Small intestine (tissue), 7 donors: ENCODE results near the gene PARP14. TPM values are rescaled to one million over a fixed set of nuclear protein-coding genes. Genes with fewer than 3 reads are reported as not detected.
"Not testable (repeated sequence)": the region's sequence is repeated elsewhere in the genome, so short reads cannot be mapped to it uniquely, and the experiment has no call there.

Experiments used
- DNase-seq, 2 donors: peaks; one replicate each; pipeline versions ENCODE4 v3.0.0 to v3.0.0-alpha.2; 2013
- FAIRE-seq: peaks from 2 replicates; lab custom pipeline; 2012; peaks lifted over from hg19 to GRCh38; lab: Jason Lieb, UNC
- H3K27ac ChIP-seq, 3 donors: one replicate each; pipeline ENCODE4 v1.5.1; 2013; ENCODE audit warnings: low read length in 2 of 3, mild to moderate bottlenecking in 2 of 3, control low read depth in 1 of 3, inconsistent platforms in 1 of 3, low read depth in 1 of 3, moderate library complexity in 1 of 3
- H3K27me3 ChIP-seq, 3 donors: one replicate each; pipeline ENCODE4 v1.6.1; 2013; ENCODE audit warnings: low read length in 3 of 3, inconsistent platforms in 1 of 3; ENCODE audit not compliant: control insufficient read depth in 3 of 3, insufficient read depth in 3 of 3
- H3K36me3 ChIP-seq, 3 donors: one replicate each; pipeline ENCODE4 v1.6.1; 2013; ENCODE audit warnings: low read length in 3 of 3, inconsistent platforms in 1 of 3, low read depth in 1 of 3, mild to moderate bottlenecking in 1 of 3, moderate library complexity in 1 of 3; ENCODE audit not compliant: control insufficient read depth in 3 of 3, insufficient read depth in 2 of 3
- H3K4me1 ChIP-seq, 3 donors: one replicate each; pipeline ENCODE4 v1.6.1; 2013; ENCODE audit warnings: low read length in 2 of 3, inconsistent platforms in 1 of 3, low read depth in 1 of 3, mild to moderate bottlenecking in 1 of 3, moderate library complexity in 1 of 3; ENCODE audit not compliant: control insufficient read depth in 3 of 3, insufficient read depth in 2 of 3
- H3K4me3 ChIP-seq, 3 donors: one replicate each; pipeline ENCODE4 v1.5.1; 2013; ENCODE audit warnings: low read length in 3 of 3, control low read depth in 1 of 3, inconsistent platforms in 1 of 3, low read depth in 1 of 3, mild to moderate bottlenecking in 1 of 3, moderate library complexity in 1 of 3
- H3K9me3 ChIP-seq, 2 donors: one replicate each; pipeline ENCODE4 v1.6.1; 2013; ENCODE audit warnings: low read depth in 1 of 2, low read length in 1 of 2; ENCODE audit not compliant: control insufficient read depth in 2 of 2, insufficient read depth in 1 of 2
- WGBS, 3 donors: extraction: QIAGEN DNeasy Blood & Tissue Kit; methylation state at CpG; one replicate each; pipeline ENCODE4 v1.1.7; 2013; 5-methylcytosine and 5-hydroxymethylcytosine counted together
- polyA plus RNA-seq, 4 donors: library from polyadenylated mRNA; stranded (reverse) in 3 of 4; unstranded in 1 of 4; fragments of 200-250 nt in 3 of 4; fragments of 120-200 nt in 1 of 4; gene quantifications; one replicate each; pipeline versions ENCODE4 v1.2.1 to v1.2.3, GENCODE V29; 2013
- donor health status: healthy with polysubstance abuse.
- donor health status: control.
- donor health status: control.
- donor health status: Bipolar disorder and iron deficiency.
- donor health status: healthy.

Gene PARP14
- polyA plus RNA-seq, 4 donors: 15.9 to 27.3 (median 17.5) TPM

DNA sequence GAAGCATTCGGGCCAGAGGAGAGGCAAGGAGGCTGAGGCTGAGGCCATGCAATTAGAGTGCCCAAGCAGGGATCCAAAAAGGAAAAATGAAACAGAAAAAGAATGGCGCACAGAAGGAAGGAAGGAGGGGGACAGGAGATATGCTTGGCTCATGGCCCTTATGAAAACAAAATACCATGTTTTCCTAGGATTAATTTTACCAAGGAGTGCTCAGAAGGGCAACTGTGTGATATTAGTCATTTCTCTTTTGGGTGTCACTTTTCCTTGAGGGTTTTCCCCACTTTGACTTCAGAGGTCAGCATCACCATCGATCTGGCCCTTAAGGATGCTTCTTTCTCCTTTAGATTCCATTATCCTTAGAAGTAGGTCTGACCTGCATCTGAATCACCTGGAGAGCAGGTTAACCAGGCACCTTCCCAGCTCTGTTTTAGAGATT, 1.4 kb downstream of the PARP14 start:
- WGBS, 3 donors: 39 to 43% (median 40%) methylated on average over 3 of the region's 3 CpGs
- peaks cover 6 to 13% (median 8%) of the 10 kb centered on the region in 3 donors for H3K4me1 ChIP-seq
- FAIRE-seq: no peak
- DNase-seq: no peak
- no peaks in the 10 kb centered on the region for H3K27me3 ChIP-seq
- peak overlapping the region; percentile 28 to 99 (median 93) for H3K27ac ChIP-seq
- no peaks in the 10 kb centered on the region for H3K9me3 ChIP-seq
- peak overlapping the region; percentile 67 to 100 (median 98) for H3K4me3 ChIP-seq
- H3K36me3 ChIP-seq: peaks cover 0 to 11% (median 2%) of the 10 kb centered on the region in 3 donors

DNA sequence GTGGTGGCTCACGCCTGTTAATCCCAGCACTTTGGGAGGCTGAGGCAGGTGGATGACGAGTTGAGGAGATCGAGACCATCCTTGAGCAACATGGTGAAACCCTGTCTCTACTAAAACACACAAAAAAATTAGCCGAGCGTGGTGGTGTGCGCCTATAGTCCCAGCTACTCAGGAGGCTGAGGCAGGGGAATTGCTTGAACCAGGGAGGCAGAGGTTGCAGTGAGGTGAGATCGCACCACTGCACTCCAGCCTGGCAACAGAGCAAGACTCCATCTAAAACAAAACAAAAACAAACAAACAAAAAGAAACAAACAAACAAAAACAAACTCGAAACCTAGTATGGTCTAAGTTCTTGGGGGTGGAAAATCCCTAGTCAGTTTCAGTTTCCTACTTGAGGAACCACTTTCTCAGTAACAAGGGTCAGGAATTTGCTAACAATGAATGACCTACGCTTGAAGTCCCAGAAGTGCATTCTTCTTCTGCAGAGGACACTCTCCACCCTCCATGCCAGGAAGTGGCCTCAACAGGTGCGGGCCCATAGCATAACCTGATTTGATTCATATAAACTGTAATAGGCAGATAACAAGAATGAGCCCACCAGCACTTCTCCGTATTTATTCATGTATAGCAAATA, 2.3 kb downstream of the PARP14 start:
- FAIRE-seq, H3K9me3 ChIP-seq, H3K27me3 ChIP-seq, H3K4me3 ChIP-seq: not testable (repeated sequence)
- H3K27ac ChIP-seq: peak overlapping the region in 2 of 3 donors; percentile 51 to 64
- WGBS, 3 donors: 66 to 71% (median 68%) methylated on average over 11 of the region's 11 CpGs
- H3K4me1 ChIP-seq: peaks cover 6 to 13% (median 8%) of the 10 kb centered on the region in 3 donors
- peaks cover 2 to 17% (median 7%) of the 10 kb centered on the region in 3 donors for H3K36me3 ChIP-seq
- peak; percentile 37 to 60 for DNase-seq

DNA sequence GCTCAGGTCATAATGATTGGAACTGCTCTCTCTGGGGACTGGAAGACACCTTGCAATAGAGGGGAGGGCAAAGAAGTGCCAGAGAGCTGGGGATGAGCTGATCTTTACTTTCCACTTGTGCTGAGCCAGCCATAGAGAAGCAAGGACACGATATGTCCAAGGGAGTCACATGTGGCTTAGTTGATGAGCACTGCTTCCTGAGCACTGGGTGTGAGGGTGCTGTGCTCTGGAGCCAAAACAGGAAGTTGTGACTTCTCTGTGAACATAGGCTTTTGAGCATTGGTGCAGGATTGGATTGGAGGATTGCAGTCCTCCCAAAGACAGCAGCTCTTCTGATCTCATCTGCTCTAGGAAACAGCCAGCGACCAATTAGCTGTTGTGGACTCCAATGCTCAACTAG, 6.7 kb downstream of the PARP14 start:
- peaks cover 12 to 32% (median 22%) of the 10 kb centered on the region in 3 donors for H3K36me3 ChIP-seq
- H3K4me1 ChIP-seq: peaks cover 6 to 8% (median 6%) of the 10 kb centered on the region in 3 donors
- H3K4me3 ChIP-seq: no peak overlapping the region
- no peaks in the 10 kb centered on the region for H3K9me3 ChIP-seq
- FAIRE-seq (no peak), DNase-seq (no peak)
- no peak overlapping the region for H3K27ac ChIP-seq
- H3K27me3 ChIP-seq: no peaks in the 10 kb centered on the region
- WGBS, 3 donors: 84 to 96% (median 91%) methylated on average over 2 of the region's 2 CpGs

DNA sequence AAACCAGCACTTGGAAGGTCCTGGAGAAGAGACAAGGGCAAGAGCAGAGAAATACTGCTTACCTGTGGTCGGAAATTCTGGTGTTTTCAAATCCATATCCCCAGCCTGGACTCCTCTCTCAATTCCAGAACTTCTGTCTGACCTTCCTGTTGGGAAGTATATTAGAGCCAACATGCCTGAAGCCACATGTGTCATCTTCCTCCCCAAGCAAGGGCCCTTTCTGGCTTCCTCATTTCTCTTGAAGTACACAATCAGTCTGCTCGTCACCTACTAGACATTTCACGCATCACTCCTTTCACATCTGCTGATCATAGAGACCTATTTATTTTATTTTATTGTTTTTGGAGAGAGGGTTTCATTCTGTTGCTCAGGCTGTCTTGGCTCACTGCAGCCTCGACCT, 8.4 kb downstream of the PARP14 start:
- no peaks in the 10 kb centered on the region for H3K27me3 ChIP-seq
- H3K4me1 ChIP-seq: peaks cover 0 to 5% (median under 1%) of the 10 kb centered on the region in 3 donors
- H3K9me3 ChIP-seq: no peaks in the 10 kb centered on the region
- FAIRE-seq: no peak
- no peak for DNase-seq
- no peak overlapping the region for H3K4me3 ChIP-seq
- peak overlapping the region in 1 of 3 donors; percentile 39 for H3K27ac ChIP-seq
- H3K36me3 ChIP-seq: peaks cover 11 to 40% (median 31%) of the 10 kb centered on the region in 3 donors
- WGBS, 3 donors: 87 to 97% (median 91%) methylated on average over 4 of the region's 4 CpGs

DNA sequence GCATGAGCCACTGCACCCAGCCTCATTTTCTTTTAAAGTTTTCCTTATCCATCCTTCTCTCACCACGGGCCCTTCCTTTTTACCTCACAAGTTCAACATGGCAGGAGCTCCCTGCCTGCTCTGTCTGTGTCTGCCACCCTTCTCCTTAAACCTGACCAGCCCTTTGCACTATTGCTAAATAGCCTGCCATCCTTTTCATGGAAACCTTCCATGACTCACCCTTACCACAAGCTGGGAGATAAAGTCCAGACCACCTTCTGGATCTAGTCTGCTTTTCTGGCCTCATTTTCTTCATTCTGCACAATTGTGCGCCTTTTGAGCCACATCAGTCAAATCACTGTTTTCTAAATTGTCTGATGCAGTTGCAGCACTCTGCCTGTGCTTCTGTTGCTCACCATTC, 8.9 kb downstream of the PARP14 start:
- Histone ChIP-seq H3K9me3 (no peaks in the 10 kb centered on the region), H3K27ac (peak overlapping the region in 1 of 3 donors; percentile 49), H3K27me3 (no peaks in the 10 kb centered on the region), H3K4me3 (no peak overlapping the region), H3K36me3 (peaks cover 14 to 46% (median 34%) of the 10 kb centered on the region in 3 donors), H3K4me1 (peaks cover 0 to 5% (median 0%) of the 10 kb centered on the region in 3 donors)
- WGBS, 3 donors: 84 to 91% (median 90%) methylated on average over 2 of the region's 2 CpGs
- DNase-seq: peak in 1 of 2 donors; percentile 52
- FAIRE-seq: no peak

DNA sequence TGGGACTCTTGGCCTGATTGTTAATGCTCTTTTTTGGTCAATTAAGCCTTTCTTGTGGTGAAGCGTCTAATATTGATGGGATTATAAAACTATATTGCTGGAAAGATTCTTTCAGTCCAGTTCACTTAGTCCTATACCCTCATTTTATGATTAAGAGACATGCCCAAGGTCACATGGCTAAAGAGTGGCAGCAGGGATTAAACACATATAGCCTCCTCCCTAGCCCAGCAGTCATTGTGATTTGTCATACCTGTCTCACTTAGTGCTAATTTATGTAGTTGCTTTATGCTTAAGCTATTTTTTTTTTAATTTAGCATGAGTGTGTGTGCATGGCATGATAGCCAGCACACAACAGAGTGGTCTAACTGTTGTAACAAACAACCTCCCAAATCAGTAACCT, 9.5 kb downstream of the PARP14 start:
- peaks cover 17 to 49% (median 38%) of the 10 kb centered on the region in 3 donors for H3K36me3 ChIP-seq
- WGBS, 3 donors: 82 to 92% (median 89%) methylated on average over 1 of the region's 1 CpG
- DNase-seq (no peak), FAIRE-seq (no peak)
- H3K27ac ChIP-seq: peak overlapping the region in 1 of 3 donors; percentile 49
- H3K4me3 ChIP-seq: no peak overlapping the region
- peaks cover 0 to 5% (median 0%) of the 10 kb centered on the region in 3 donors for H3K4me1 ChIP-seq
- H3K27me3 ChIP-seq: no peaks in the 10 kb centered on the region
- H3K9me3 ChIP-seq: no peaks in the 10 kb centered on the region

DNA sequence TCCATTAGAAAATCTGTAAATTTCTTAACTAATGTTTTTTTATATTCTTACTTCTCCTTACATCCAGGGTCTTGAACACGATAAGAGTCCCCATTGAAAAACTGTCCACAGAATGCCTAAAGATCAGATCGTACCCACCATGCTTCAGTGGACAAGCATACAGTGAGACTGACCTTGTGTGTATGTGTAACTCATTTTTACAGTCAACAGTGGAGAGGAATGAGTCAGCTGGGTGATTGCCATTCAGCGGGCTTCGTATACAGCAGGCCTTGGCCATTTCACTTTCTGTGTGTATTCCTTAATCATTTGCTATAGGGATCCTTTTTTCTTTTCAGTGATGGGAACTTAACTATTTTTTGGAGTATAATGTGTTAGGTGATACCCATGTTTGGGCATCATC, 10.6 kb downstream of the PARP14 start:
- no peak for FAIRE-seq

DNA sequence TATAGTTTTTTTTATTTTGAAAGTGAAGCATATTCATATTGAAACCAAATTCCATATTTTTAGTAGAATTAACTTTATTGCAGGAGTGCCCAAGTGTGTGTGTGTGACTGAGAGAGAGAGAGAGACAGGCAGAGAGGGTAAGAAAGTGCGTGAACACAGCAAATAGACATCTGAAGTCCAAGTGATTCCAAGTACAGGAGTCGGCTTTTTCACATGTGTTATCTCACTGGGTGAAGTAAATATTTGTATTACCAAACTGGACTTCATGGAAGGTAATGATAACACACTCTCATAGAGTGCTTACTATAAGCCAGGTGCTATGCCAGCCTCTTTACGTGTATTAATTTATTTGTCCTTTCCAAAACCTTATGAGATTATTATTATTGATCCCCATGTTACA, 12.0 kb downstream of the PARP14 start:
- Histone ChIP-seq H3K36me3 (peaks cover 17 to 47% (median 26%) of the 10 kb centered on the region in 3 donors), H3K9me3 (no peaks in the 10 kb centered on the region), H3K4me1 (peaks cover 0 to 5% (median 0%) of the 10 kb centered on the region in 3 donors), H3K27me3 (no peaks in the 10 kb centered on the region), H3K4me3 (no peak overlapping the region), H3K27ac (no peak overlapping the region)
- DNase-seq (no peak), FAIRE-seq (no peak)
- 23 to 56% (median 43%) methylated on average over 3 of the region's 3 CpGs for WGBS, 3 donors

More for the DNA sequence above, 10.6 kb downstream of the PARP14 start:
- H3K9me3 ChIP-seq: no peaks in the 10 kb centered on the region
- no peaks in the 10 kb centered on the region for H3K27me3 ChIP-seq
- 85 to 93% (median 86%) methylated on average over 4 of the region's 4 CpGs for WGBS, 3 donors
- peaks cover 0 to 5% (median 0%) of the 10 kb centered on the region in 3 donors for H3K4me1 ChIP-seq
- H3K36me3 ChIP-seq: peaks cover 17 to 52% (median 34%) of the 10 kb centered on the region in 3 donors
- H3K4me3 ChIP-seq: no peak overlapping the region
- peak in 1 of 2 donors; percentile 16 for DNase-seq
- H3K27ac ChIP-seq: no peak overlapping the region
